Ishikawa (cell line): Measurements from ENCODE around the gene SNRPB2.

Source experiments
- CEBPB ChIP-seq: IDR thresholded peaks from 2 replicates; pipeline ENCODE4 v1.6.1; 2012
- CREB1 ChIP-seq: IDR thresholded peaks from 2 replicates; pipeline ENCODE4 v1.6.1; 2012; ENCODE audit warnings: low read depth
- EGR1 ChIP-seq: IDR thresholded peaks from 2 replicates; pipeline ENCODE4 v1.6.1; 2012
- EP300 ChIP-seq: IDR thresholded peaks from 2 replicates; pipeline ENCODE4 v1.6.1; 2012; ENCODE audit warnings: borderline replicate concordance
- FOXM1 ChIP-seq: IDR thresholded peaks from 2 replicates; pipeline ENCODE4 v1.6.1; 2012; ENCODE audit warnings: low read depth, borderline replicate concordance
- NFIC ChIP-seq: IDR thresholded peaks from 2 replicates; pipeline ENCODE4 v1.6.1; 2012
- RAD21 ChIP-seq: IDR thresholded peaks from 2 replicates; pipeline ENCODE4 v1.6.1; 2012; ENCODE audit warnings: low read depth
- TAF1 ChIP-seq: IDR thresholded peaks from 2 replicates; pipeline ENCODE4 v1.6.1; 2012; ENCODE audit warnings: low read depth, mild to moderate bottlenecking
- TCF12 ChIP-seq: IDR thresholded peaks from 2 replicates; pipeline ENCODE4 v1.6.1; 2012; ENCODE audit warnings: low read depth
- TEAD4 ChIP-seq: IDR thresholded peaks from 2 replicates; pipeline ENCODE4 v1.6.1; 2012
- YY1 ChIP-seq: IDR thresholded peaks from 2 replicates; pipeline ENCODE4 v1.6.1; 2012; ENCODE audit warnings: low read depth
- ZBTB7A ChIP-seq: IDR thresholded peaks from 2 replicates; pipeline ENCODE4 v1.6.1; 2012; ENCODE audit warnings: low read depth
- TF ChIP-seq, protein P1 (sequence below): IDR thresholded peaks from 2 replicates; pipeline ENCODE4 v1.6.1; 2012
- TF ChIP-seq, protein P2 (sequence below): IDR thresholded peaks from 2 replicates; pipeline ENCODE4 v1.6.1; 2012
- TF ChIP-seq, protein P3 (sequence below): IDR thresholded peaks from 2 replicates; pipeline ENCODE4 v1.6.1; 2012; ENCODE audit warnings: low read depth, mild to moderate bottlenecking

Gene SNRPB2

DNA sequence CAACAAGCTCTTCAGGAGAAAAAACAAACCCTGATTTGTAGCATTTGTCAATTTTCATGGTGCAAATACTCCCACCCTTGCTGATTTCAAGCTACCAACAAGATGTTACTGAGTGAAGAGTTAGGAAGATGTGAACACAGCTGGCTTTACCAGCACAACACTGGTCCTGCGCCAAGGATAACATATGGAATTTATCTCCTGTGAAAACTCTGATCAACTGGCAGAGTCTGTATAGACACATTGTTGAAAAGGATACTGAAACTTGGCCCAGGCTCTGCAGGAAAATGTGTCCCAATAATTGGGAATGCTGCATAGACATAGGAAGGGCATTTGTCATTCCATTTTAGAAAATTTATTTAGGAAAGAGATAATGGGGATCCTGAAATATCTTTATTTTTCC is 47.3 kb downstream of the SNRPB2 start:
- TF ChIP-seq FOXM1 (no peak), TAF1 (no peak), YY1 (no peak), CREB1 (no peak), TEAD4 (no peak), ZBTB7A (no peak), EP300 (no peak), NFIC (no peak), CEBPB (no peak), RAD21 (no peak), TCF12 (no peak), EGR1 (no peak)
- TF ChIP-seq, protein P1, sequence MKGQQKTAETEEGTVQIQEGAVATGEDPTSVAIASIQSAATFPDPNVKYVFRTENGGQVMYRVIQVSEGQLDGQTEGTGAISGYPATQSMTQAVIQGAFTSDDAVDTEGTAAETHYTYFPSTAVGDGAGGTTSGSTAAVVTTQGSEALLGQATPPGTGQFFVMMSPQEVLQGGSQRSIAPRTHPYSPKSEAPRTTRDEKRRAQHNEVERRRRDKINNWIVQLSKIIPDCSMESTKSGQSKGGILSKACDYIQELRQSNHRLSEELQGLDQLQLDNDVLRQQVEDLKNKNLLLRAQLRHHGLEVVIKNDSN: no peak
- TF ChIP-seq, protein P2, sequence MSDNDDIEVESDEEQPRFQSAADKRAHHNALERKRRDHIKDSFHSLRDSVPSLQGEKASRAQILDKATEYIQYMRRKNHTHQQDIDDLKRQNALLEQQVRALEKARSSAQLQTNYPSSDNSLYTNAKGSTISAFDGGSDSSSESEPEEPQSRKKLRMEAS: no peak
- TF ChIP-seq, protein P3, sequence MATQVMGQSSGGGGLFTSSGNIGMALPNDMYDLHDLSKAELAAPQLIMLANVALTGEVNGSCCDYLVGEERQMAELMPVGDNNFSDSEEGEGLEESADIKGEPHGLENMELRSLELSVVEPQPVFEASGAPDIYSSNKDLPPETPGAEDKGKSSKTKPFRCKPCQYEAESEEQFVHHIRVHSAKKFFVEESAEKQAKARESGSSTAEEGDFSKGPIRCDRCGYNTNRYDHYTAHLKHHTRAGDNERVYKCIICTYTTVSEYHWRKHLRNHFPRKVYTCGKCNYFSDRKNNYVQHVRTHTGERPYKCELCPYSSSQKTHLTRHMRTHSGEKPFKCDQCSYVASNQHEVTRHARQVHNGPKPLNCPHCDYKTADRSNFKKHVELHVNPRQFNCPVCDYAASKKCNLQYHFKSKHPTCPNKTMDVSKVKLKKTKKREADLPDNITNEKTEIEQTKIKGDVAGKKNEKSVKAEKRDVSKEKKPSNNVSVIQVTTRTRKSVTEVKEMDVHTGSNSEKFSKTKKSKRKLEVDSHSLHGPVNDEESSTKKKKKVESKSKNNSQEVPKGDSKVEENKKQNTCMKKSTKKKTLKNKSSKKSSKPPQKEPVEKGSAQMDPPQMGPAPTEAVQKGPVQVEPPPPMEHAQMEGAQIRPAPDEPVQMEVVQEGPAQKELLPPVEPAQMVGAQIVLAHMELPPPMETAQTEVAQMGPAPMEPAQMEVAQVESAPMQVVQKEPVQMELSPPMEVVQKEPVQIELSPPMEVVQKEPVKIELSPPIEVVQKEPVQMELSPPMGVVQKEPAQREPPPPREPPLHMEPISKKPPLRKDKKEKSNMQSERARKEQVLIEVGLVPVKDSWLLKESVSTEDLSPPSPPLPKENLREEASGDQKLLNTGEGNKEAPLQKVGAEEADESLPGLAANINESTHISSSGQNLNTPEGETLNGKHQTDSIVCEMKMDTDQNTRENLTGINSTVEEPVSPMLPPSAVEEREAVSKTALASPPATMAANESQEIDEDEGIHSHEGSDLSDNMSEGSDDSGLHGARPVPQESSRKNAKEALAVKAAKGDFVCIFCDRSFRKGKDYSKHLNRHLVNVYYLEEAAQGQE: no peak

DNA sequence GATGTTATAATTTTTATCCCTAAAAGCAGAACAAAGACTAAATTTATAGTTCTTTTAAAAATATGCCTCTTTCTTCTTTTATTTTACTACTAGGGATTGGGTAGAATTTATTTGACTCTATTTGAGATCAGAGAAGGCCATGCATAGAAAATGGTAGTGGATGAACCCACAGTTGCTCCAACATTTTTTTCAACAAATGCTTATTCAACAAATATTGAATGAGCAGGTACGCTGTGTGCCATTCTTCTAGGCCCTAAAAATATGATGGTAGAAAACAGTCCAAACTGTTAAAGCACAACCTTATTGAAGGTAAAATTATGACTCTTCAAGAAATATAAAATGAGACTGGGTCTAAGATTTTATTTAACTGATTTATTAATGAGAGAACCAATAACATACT is 48.3 kb downstream of the SNRPB2 start:
- no peak for TF ChIP-seq RAD21
- TF ChIP-seq, protein P1: no peak
- TF ChIP-seq TAF1: no peak
- TF ChIP-seq ZBTB7A: no peak
- no peak for TF ChIP-seq YY1
- no peak for TF ChIP-seq NFIC

DNA sequence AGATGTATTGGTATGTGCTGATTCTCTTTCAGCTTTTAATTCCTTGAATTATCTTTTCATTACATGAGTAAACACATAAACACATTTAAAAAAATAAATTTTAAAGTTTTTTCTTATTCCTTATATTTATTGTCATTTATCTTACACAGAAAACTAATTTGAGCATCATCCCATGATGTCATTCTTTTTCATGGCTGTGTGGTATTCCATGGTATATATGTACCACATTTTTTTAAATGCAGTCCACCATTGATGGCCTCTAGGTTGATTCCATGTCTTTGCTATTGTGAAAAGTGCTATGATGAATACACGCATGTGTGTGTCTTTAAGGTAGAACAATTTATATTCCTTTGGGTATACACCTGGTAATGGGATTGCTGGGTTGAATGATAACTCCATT is 51.7 kb downstream of the SNRPB2 start:
- no peak for TF ChIP-seq EP300
- TF ChIP-seq, protein P2: no peak
- TF ChIP-seq TCF12: no peak
- TF ChIP-seq TAF1: no peak
- no peak for TF ChIP-seq TEAD4
- TF ChIP-seq, protein P1: no peak
- no peak for TF ChIP-seq CREB1

DNA sequence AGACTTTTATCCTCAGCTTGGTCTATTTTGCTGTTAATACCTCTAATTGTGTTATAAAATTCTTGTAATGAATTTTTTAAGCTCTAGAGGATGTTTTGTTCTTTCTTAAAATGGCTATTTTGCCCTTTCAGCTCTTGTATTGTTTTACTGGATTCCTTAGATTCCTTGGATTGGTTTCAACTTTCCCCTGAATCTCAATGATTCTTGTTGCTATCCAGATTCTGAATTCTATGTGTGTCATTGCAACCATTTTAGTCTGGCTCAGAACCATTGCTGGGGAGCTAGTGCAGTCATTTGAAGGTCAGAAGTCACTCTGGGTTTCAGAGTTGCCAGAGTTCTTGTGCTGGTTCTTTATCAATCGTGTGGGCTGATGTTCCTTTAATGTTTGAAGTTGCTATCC is 55.4 kb downstream of the SNRPB2 start:
- TF ChIP-seq, protein P2: no peak
- TF ChIP-seq TEAD4: peak; percentile 50; the same call in 1 of the 2 replicates
